GM18499 (cell line): ENCODE measurements around the gene KIF3B.

Source experiments
- ATAC-seq: cut with Tn5 transposase; IDR thresholded peaks from one replicate; pipeline ENCODE4 v1.9.1; 2021; ENCODE audit warnings: moderate number of reproducible peaks; ENCODE audit not compliant: insufficient read depth, unreplicated experiment

The KIF3B gene

DNA sequence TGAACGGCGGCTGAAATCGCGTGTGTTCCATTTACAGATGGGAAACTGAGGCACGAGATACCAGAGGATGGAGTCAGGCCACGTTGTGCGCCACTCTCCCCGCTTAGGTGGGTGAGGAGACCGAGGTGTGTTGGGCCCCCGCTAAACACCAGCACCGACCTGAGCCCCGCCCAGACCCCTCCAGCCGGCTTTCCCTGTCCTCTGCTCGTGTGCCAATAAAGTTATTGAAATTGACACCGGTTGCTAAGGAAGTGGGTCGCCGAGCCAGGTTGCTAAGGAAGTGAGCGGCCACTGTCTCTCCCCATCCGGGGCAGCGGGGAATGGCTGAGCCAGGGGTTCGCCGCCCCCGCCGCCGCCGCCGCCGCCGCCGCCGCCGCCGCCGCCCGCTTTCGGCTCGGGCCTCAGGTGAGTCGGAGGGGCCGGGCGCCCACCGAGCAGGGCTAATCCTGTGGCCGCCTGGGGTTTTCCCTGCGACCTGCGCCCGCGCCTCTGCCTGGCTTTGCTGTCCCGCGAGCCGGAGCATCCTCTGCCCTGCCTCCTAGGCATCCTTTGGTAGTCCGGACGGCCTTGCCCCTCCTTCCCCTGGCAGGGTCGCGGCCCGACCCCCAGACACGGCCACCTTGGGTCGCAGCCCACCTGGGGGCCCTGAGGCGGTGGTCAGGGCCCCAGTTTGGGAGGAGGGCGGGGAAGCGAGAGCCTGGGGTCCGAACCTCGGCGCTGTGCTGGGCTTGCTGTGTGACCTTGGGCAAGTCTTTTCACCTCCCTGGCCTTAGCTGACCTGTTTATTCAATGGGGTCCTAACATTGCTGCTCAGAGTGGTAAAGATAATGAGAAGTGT is at the start of gene KIF3B:
TSS of gene KIF3B (plus strand) at position 291 of the 838 bp plus-strand sequence. CDS start 32,127 bp downstream, outside the sequence.
- ATAC-seq = peak; percentile 49

DNA sequence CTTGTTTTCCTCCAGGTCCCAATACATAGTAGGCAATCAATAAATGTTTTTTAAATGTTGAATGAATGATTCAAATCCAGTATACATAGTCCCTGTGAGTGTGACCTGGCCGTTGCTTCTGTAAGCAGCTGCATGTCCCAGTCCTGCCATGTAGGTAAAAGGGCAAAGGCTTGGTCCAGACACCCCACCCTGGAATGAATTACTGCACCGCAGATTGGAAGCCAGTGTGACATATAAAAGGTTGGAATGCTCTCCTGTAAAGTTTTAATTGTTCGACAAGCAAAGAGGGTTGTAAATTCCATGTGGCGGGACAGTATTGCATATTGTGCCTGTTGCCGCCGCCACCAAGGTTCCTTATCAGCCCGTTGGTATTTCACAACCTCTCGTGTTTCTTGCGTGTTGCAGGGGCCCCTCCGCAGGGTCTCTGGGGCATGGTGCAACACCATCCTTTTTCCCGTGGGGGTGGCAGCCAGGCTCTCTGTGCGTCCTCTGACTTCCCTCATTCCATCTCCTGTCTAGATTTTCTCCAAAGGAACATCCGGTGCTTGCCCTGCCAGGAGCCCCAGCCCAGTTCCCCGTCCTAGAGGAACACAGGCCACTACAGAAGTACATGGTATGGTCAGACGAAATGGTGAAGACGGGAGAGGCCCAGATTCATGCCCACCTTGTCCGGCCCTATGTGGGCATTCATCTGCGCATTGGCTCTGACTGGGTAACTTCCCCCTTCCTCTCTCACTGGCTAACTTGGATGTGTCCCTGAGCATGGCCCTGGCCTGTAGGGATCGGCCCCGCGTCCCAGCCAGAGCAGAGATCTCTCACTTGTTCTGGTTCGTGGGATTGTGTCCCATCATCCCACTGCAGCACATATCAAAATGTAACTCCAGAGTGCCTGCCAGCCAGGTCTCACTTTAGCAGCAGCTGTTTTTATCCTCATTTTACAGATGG is 49.4 kb upstream of the KIF3B start:
- ATAC-seq = no peak

- ATAC-seq = no peak
These were observed 48.2 kb upstream of the KIF3B start for GRCh38 chr20:32229251-32229747.

DNA sequence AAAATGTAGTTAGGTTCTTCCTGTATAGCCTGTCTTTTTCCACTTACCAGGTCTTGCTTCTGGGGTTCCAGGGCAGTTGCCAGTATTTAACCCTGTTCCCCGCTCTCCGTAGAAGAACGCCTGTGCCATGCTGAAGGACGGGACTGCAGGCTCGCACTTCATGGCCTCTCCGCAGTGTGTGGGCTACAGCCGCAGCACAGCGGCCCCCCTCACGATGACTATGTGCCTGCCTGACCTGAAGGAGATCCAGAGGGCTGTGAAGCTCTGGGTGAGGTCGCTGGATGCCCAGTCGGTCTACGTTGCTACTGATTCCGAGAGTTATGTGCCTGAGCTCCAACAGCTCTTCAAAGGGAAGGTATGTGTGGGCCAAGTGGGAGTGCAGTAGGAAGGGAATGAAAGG is 46.7 kb upstream of the KIF3B start:
- no peak for ATAC-seq

DNA sequence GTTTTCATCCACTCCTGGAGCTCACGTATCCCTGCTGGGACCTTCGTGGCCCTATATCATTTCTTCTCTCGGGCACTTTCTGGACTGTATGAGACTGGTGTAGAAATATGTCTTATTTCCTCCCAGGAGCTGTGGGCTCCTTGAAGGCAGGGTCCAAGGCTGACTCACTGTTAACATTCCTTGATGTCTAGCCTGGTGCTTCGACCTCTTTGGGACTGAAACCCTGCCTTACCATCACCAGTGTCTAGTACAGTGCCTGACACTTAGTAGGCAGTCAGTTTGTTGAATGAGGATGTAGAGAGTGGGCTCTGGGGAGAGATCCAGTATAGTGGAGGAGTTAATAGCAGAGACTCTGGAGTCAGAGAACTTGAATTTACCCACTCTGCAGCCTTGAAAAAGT is 46.2 kb upstream of the KIF3B start:
- no peak for ATAC-seq

DNA sequence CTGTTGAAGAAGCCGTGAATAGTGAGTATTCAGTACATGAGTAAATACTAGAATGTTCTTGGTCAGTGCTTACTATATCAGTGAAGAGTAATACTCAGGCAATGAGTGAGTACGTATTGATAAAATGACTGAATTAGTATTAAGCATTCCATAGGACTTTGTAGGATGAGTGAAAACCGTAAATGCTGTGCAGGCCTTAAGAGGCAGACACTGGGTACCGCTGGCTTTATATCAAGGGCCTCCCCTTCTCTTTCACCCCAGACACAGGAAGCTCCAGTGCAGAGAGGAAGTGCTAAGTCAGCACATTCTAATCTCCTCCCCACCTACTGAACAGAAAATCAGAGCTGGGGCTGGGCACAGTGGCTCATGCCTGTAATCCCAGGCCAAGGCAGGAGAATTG is 45.6 kb upstream of the KIF3B start:
- no peak for ATAC-seq

DNA sequence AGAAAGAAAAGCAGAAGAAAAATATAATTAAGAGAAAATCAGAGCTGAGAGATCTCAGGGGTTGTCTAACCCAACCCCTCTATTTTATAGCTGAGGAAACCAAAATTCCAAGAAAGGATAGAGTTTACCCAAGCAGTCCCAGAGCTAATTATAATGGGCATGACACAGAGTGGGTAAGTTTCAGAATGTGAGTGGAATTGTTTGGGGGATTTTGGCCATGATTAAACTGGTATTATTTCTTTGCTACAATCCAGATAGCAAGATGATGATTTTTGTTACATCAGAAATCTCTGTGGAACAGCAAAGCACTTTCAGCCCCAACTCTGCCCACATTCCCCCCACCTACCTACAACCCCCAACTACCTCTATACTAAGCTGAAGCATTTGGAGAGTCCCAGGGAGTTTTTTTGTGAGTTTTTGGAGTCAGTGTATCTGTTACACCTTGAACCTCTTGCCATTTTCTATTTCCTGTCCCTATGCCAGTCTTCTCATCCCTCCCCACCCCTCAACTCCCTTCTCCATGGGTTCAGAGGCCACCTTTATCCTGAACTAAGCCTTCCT is 45.0 kb upstream of the KIF3B start:
- ATAC-seq = no peak

DNA sequence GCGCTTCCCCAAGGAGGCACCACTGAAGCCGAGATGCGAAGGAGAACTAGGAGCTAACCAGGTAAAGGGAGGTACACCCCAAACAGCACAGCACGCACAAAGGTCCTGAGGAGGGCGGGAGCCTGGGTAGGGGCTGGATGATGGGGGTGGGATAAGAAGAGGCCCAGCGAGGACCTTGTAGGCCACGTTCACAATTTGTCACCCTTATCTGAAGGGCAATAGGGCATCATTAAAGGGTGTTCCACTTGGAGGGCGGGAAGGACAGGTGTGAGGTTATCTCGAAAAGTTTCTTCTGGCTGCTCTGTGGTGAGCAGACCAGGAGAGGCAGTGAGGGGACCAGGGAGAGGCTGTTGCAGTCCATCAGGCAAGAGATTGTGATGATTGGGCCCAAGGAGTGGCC is 44.2 kb upstream of the KIF3B start:
- ATAC-seq = no peak

- no peak for ATAC-seq
These were observed 43.2 kb upstream of the KIF3B start for GRCh38 chr20:32234135-32234808.

DNA sequence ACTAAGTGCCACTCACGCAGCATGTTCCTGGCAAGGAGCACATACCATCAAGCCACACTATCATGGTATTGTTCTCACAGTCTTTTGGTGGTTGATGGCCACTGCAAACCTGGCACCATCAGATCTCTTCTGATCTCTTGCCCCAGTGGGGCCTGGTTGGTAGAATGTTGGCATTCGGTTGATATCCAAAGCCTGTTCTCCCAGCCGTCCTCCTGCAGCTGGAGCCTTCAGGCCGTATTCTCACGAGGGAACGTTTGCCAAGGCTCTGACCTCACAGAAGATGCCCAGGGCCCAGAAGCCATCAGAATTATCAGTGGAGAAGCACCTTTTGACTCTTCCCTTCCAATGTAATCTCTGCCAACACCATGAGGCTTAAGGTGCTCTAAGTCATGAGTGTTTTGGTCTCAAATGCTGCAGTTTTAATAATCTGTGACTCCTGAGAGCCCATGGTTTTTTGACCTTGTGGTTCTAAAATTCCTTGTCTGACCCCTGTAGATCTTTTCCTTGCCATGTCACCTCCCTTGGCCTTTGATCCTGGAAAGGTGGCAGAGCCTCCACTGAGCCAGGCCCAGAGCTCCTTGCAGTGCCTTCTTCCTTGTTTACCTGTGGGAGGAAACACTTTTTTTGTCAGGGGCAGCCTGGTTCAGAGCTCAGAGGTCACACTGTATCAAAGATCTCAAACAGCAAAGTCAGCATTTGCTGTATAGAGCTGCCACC is 42.0 kb upstream of the KIF3B start:
- no peak for ATAC-seq

- no peak for ATAC-seq
These were observed 41.4 kb upstream of the KIF3B start for GRCh38 chr20:32236048-32236533.

- ATAC-seq = no peak
These were observed 40.6 kb upstream of the KIF3B start for GRCh38 chr20:32236819-32237218.

DNA sequence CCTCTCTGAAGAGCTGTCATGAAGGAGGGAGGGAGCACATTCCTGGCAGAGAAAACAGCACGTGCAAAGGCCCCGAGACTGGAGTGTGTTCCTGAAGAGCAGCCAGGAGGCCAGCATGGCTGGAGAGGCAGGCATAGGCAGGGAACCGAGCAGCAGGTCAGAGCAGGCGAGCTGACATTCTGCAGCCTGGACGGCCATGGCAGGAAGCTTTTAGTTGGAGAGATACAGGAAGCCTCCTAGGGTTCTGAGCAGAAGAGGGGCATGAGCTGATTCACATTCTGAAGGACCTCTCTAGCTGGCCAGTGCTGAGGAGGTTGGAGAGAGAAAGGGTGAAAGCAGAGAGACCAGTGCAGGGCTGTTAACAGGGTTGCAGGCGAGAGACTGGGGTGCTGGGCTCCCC is 40.0 kb upstream of the KIF3B start:
- ATAC-seq = no peak

- ATAC-seq = no peak
These were observed 38.7 kb upstream of the KIF3B start for GRCh38 chr20:32238483-32239425.

DNA sequence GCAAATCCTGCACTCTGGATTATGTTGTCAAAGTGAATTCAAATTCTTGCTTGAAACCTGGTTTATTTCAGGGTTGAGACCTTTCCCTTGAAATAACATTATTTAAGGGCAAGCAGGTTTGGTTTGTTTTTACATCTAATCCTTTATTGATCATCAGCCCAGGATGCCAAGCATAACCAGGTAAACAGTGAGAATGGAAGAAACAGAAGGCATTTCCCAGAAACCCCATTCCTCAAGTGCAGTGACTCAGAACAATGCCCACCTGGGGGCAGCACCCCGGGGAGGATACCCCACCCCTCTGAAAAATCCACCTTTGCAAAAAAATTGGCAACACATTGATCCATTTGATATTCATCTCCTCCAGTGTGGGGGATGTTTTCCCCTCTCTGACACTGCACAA is 37.2 kb upstream of the KIF3B start:
- no peak for ATAC-seq

GRCh38 chr20:32241807-32242206 is 35.6 kb upstream of the KIF3B start:
- no peak for ATAC-seq

DNA sequence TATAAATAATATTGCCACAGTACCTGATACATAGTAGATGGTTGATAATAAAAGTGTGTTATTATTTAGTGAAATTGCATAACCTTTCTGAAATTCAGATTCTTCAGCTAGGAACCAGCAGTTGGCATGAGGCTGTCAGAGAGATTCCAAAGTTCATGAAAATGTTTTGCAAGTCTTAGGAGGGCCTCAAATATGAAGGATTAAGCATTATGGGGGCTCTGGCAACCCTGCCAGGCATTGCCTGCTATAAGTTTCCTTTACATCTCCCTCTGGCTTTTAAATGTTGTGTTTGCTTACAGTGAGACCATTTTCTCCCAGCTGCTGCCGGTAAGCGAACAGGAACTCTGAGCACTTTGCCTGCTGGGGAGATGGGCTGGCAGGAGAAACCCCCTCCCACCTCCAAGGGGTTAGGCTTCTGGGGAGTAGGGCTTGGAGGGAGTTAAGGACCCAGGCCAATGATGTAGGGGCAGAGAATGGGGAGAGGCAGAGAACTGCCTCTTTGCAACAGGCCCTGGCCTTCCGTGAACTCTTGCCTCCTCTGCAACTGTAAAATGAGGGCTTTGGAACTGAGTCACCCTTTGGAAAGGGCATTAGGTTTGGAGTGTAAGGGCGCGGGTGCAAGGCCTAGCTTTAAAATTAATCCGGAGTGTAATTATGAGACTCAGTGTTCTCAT is 33.2 kb upstream of the KIF3B start:
- no peak for ATAC-seq

- ATAC-seq = no peak
These were observed 32.5 kb upstream of the KIF3B start for GRCh38 chr20:32244959-32245358.
